Astrocyte of the spinal cord (primary cell): ENCODE data around the gene FRMD5.
"Not testable (repeated sequence)": the region's sequence is repeated elsewhere in the genome, so short reads cannot be mapped to it uniquely, and the experiment has no call there.

Source experiments
- DNase-seq: peaks from one replicate; pipeline ENCODE4 v3.0.0; 2011; ENCODE audit warnings: low read depth, low spot score
- H3K4me3 ChIP-seq: 2 replicates; pipeline ENCODE4 v1.5.1; 2011; ENCODE audit warnings: low read depth, mild to moderate bottlenecking, low read length, moderate library complexity
- CTCF ChIP-seq: IDR thresholded peaks from 2 replicates; pipeline ENCODE4 v1.5.1; 2012; ENCODE audit warnings: low read depth, mild to moderate bottlenecking, low read length, inconsistent platforms
- in situ Hi-C: cut with HindIII; loops from 2 replicates; pipeline ENCODE4 v1.10.0; 2017; ENCODE audit warnings: low sequenced_read_pairs

Gene FRMD5

GRCh38 chr15:44034334-44034733, 160.7 kb downstream of the FRMD5 start:
- TF ChIP-seq CTCF = no peak
- H3K4me3 ChIP-seq = no peak overlapping the region
- in situ Hi-C loops = no loop called here
- DNase-seq = no peak

GRCh38 chr15:44033894-44034293, 161.2 kb downstream of the FRMD5 start:
- in situ Hi-C loops = no loop called here
- DNase-seq = peak; percentile 74
- no peak overlapping the region for H3K4me3 ChIP-seq
- peak; percentile 2 for TF ChIP-seq CTCF

GRCh38 chr15:44032820-44033219, 162.3 kb downstream of the FRMD5 start:
- H3K4me3 ChIP-seq, in situ Hi-C loops, DNase-seq: not testable (repeated sequence)

- in situ Hi-C loops = no loop called here
- no peak overlapping the region for H3K4me3 ChIP-seq
- no peak for DNase-seq
- no peak for TF ChIP-seq CTCF
Measured at GRCh38 chr15:44029940-44030568, 165.0 kb downstream of the FRMD5 start.

- in situ Hi-C loops = no loop called here
- TF ChIP-seq CTCF = no peak
- H3K4me3 ChIP-seq = no peak overlapping the region
- DNase-seq = no peak
Measured at GRCh38 chr15:44029003-44029402, 166.1 kb downstream of the FRMD5 start.

- in situ Hi-C loops = no loop called here
- no peak overlapping the region for H3K4me3 ChIP-seq
- no peak for TF ChIP-seq CTCF
- peak; percentile 43 for DNase-seq
Measured at GRCh38 chr15:44028349-44028748, 166.7 kb downstream of the FRMD5 start.

- no peak for DNase-seq
- in situ Hi-C loops = no loop called here
- TF ChIP-seq CTCF = no peak
- H3K4me3 ChIP-seq = no peak overlapping the region
Measured at GRCh38 chr15:44024155-44024554, 170.9 kb downstream of the FRMD5 start.
